ENCODE measurements around the gene ARAP2. TPM values are rescaled to one million over a fixed set of nuclear protein-coding genes. Genes with fewer than 3 reads are reported as not detected.

The ARAP2 gene
- total RNA-seq, 1 experiment from 2014 or later, result 30.0 TPM

DNA sequence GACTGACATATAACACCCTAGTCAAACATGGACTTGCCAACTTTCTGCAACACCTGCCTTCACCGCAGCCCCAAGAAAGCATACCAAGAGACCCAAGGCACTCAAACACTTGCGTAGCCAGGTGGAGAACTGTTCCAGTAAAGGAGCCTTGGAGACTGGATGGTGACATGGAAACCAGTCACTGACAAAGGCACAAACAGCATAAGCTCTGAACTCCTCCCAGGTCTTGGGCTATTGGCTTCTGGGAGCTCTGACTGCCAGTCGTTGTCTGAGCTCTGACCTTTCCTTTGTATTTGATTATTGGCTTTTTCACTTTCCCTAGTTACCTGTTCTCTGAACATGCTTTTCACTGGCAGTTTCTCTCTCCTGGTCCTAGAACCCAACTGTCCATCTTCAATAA is 38.3 kb downstream of the ARAP2 start:
- TF ChIP-seq, protein P1, sequence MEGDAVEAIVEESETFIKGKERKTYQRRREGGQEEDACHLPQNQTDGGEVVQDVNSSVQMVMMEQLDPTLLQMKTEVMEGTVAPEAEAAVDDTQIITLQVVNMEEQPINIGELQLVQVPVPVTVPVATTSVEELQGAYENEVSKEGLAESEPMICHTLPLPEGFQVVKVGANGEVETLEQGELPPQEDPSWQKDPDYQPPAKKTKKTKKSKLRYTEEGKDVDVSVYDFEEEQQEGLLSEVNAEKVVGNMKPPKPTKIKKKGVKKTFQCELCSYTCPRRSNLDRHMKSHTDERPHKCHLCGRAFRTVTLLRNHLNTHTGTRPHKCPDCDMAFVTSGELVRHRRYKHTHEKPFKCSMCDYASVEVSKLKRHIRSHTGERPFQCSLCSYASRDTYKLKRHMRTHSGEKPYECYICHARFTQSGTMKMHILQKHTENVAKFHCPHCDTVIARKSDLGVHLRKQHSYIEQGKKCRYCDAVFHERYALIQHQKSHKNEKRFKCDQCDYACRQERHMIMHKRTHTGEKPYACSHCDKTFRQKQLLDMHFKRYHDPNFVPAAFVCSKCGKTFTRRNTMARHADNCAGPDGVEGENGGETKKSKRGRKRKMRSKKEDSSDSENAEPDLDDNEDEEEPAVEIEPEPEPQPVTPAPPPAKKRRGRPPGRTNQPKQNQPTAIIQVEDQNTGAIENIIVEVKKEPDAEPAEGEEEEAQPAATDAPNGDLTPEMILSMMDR (IDR thresholded peaks at IDR 0.05; ENCODE audit: unreplicated experiment), result no peak
- Mint-ChIP-seq H3K4me1 (ENCODE audit: low read depth, unreplicated experiment) (peaks cover 22% of the 10 kb centered on the region), H3K9me3 (ENCODE audit: low read depth, unreplicated experiment) (no peaks in the 10 kb centered on the region), H3K4me3 (ENCODE audit: low read depth, unreplicated experiment) (no peak overlapping the region), H3K36me3 (ENCODE audit: insufficient read depth, unreplicated experiment) (peaks cover 4% of the 10 kb centered on the region), H3K27ac (ENCODE audit: unreplicated experiment) (peak overlapping the region; percentile 23), H3K27me3 (ENCODE audit: unreplicated experiment) (no peaks in the 10 kb centered on the region)
- intact Hi-C loops (cut with micrococcal nuclease; ENCODE audit: unreplicated experiment), result no loop called here
- DNase-seq, result no peak
- no TSS peak for BruUV-seq (replicated peaks)
- CTCF ChIA-PET, result interaction anchor here (0.7 kb wide), 1 partner anchor 62 kb away, joined by 3 read pairs; no protein-coding TSS in a partner anchor

DNA sequence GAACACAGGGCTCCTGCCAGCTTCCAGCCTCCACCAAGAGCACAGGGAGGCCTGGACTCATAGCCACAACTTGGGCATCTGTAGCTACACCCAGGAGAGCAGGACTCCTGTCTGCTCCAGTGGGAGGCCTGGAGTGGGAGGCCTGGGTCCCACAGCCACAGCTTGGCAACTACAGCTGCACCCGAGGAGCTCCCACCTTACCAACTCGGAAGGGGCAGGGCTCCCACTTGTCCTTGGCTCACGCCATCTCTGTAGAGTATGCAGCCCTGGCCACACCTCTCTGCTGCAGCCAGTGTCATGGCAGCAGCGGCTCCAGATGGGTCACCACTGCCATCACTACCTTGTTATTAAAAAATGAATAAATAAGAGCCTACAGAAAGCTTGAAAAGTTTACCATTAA is 45.5 kb downstream of the ARAP2 start:
- H3K36me3 Mint-ChIP-seq (ENCODE audit: insufficient read depth, unreplicated experiment), result no peaks in the 10 kb centered on the region
- CTCF ChIA-PET, result no interaction called here

DNA sequence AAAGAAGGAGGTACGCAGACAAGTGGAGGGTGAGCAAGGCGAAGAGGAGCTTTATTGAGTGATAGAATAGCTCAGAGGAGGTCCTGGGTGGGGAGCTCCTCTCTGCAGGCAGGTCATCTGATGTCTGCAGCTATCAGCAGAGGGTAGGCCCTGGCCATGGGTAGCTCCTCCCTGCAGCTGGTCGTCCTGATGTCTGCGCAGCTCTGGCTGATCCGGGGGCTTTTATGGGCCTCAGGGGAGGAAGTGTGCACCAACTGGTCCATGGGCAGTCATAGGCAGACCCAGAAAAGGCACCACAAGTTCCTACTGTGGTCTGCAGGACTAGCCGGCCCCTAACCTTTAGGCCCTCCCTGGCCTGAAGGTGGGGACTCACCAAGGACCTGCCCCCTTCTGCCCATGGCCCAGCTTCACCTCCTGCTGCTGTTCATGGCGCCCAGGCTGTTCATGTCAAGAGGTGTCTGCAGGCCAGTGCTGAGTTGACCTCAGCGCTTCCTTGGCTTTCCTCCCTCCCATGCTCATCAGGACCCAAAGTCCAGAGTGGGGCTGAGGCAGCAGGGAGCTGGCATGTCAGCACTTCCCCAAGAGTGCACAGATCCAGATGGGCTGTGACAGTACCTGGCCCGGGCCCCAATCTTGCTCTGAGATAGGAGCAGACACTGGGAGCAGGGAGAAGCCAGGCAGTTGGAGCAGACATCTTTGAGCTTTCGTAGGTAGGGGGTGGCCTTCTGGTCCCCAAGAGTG is 46.1 kb downstream of the ARAP2 start:
- Mint-ChIP-seq H3K36me3 (ENCODE audit: insufficient read depth, unreplicated experiment) (no peaks in the 10 kb centered on the region), H3K27ac (ENCODE audit: unreplicated experiment) (no peak overlapping the region), H3K4me3 (ENCODE audit: low read depth, unreplicated experiment) (no peak overlapping the region), H3K4me1 (ENCODE audit: low read depth, unreplicated experiment) (no peaks in the 10 kb centered on the region), H3K27me3 (ENCODE audit: unreplicated experiment) (no peaks in the 10 kb centered on the region), H3K9me3 (ENCODE audit: low read depth, unreplicated experiment) (no peaks in the 10 kb centered on the region)
- CTCF ChIA-PET, result no interaction called here
- no peak for DNase-seq
- intact Hi-C loops (cut with micrococcal nuclease; ENCODE audit: unreplicated experiment), result no loop called here
- TF ChIP-seq, protein P1 (IDR thresholded peaks at IDR 0.05; ENCODE audit: unreplicated experiment), result no peak
- BruUV-seq (replicated peaks), result no TSS peak

More for the DNA sequence above, 45.5 kb downstream of the ARAP2 start:
- H3K27me3 Mint-ChIP-seq (ENCODE audit: unreplicated experiment), result no peaks in the 10 kb centered on the region
- H3K4me1 Mint-ChIP-seq (ENCODE audit: low read depth, unreplicated experiment), result no peaks in the 10 kb centered on the region
- intact Hi-C loops (cut with micrococcal nuclease; ENCODE audit: unreplicated experiment), result no loop called here
- no TSS peak for BruUV-seq (replicated peaks)
- no peak overlapping the region for H3K4me3 Mint-ChIP-seq (ENCODE audit: low read depth, unreplicated experiment)
- no peak for DNase-seq
- no peak overlapping the region for H3K27ac Mint-ChIP-seq (ENCODE audit: unreplicated experiment)
- TF ChIP-seq, protein P1 (IDR thresholded peaks at IDR 0.05; ENCODE audit: unreplicated experiment), result no peak
- H3K9me3 Mint-ChIP-seq (ENCODE audit: low read depth, unreplicated experiment), result no peaks in the 10 kb centered on the region

DNA sequence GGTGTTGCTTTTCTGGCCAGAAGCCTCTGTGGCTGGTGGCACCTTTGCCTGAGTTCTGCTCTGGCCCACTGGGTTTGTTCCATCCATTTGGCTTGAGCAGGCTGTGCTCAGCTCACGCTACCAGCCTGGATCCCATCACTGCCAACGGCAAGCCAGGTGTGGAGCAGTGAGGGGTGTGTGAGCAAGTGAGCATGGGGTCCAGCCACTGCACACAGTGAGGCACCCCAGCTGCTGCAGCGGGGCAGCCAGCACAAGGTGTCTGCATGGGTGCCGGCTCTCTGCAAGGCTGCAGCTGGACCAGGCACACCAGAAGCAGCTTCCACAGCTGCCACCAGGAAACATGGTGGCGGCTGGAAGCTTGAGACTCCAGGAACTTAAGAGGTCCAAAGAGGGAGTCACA is 46.8 kb downstream of the ARAP2 start:
- CTCF ChIA-PET, result no interaction called here
- no peaks in the 10 kb centered on the region for H3K27me3 Mint-ChIP-seq (ENCODE audit: unreplicated experiment)

More for the DNA sequence above, 46.8 kb downstream of the ARAP2 start:
- no peak for DNase-seq
- no peak overlapping the region for H3K27ac Mint-ChIP-seq (ENCODE audit: unreplicated experiment)
- H3K4me1 Mint-ChIP-seq (ENCODE audit: low read depth, unreplicated experiment), result no peaks in the 10 kb centered on the region
- H3K9me3 Mint-ChIP-seq (ENCODE audit: low read depth, unreplicated experiment), result no peaks in the 10 kb centered on the region
- TF ChIP-seq, protein P1 (IDR thresholded peaks at IDR 0.05; ENCODE audit: unreplicated experiment), result no peak
- no peaks in the 10 kb centered on the region for H3K36me3 Mint-ChIP-seq (ENCODE audit: insufficient read depth, unreplicated experiment)
- BruUV-seq (replicated peaks), result no TSS peak
- intact Hi-C loops (cut with micrococcal nuclease; ENCODE audit: unreplicated experiment), result no loop called here
- H3K4me3 Mint-ChIP-seq (ENCODE audit: low read depth, unreplicated experiment), result no peak overlapping the region
